HEK293 (cell line): ENCODE measurements around the gene YAF2.

Experiments used
- CTCF ChIA-PET: fragments of 350-600 bp; formaldehyde crosslinking; extraction: SDS; loops from one replicate; lab custom pipeline; 2021; ENCODE audit warnings: antibody characterized with exemption; lab: Yijun Ruan, JAX
- POLR2A ChIA-PET: fragments of 300-600 bp; formaldehyde crosslinking; extraction: SDS; loops from one replicate; lab custom pipeline; 2020; ENCODE audit warnings: antibody characterized with exemption, inconsistent platforms; lab: Yijun Ruan, JAX
- H3K27ac ChIP-seq: fragments of 200-500 bp; sonication (Bioruptor generic); 2 replicates; pipeline ENCODE4 v1.5.1; 2014; ENCODE audit warnings: low read depth, low read length, control low read depth, inconsistent platforms; ENCODE audit errors: extremely low read depth
- H3K36me3 ChIP-seq, 2 experiments: fragments of 200-500 bp in 1 of 2; sonication (Bioruptor generic) in 1 of 2; 1 replicate in 1 of 2; 2 replicates in 1 of 2; pipeline ENCODE4 v1.5.1; 2014 to 2017; ENCODE audit warnings: inconsistent platforms in 2 of 2, low read length in 2 of 2; ENCODE audit not compliant: control insufficient read depth in 2 of 2, insufficient read depth in 1 of 2
- H3K4me1 ChIP-seq: fragments of 200-500 bp; sonication (Bioruptor generic); 2 replicates; pipeline ENCODE4 v1.5.1; 2014; ENCODE audit warnings: mild to moderate bottlenecking, low read length, inconsistent platforms; ENCODE audit not compliant: control insufficient read depth, insufficient read depth
- H3K4me3 ChIP-seq: 2 replicates; pipeline ENCODE4 v1.5.1; 2011; ENCODE audit warnings: low read depth, mild to moderate bottlenecking, control low read depth, low read length, moderate library complexity
- H3K9me3 ChIP-seq: fragments of 200-500 bp; sonication (Bioruptor generic); 2 replicates; pipeline ENCODE4 v1.5.1; 2014; ENCODE audit warnings: low read depth, low read length, inconsistent platforms; ENCODE audit not compliant: control insufficient read depth, insufficient read depth
- BCL11A ChIP-seq: fragments of 450-650 bp; formaldehyde crosslinking; IDR thresholded peaks from 2 replicates; pipeline ENCODE4 v1.5.1; 2016; ENCODE audit warnings: low read depth, missing biosample characterization, missing genetic modification characterization
- ELK4 ChIP-seq: IDR thresholded peaks from 2 replicates; pipeline ENCODE4 v1.6.1; 2011; ENCODE audit warnings: mild to moderate bottlenecking, low read depth, low read length, borderline replicate concordance
- REPIN1 ChIP-seq: fragments of 450-650 bp; formaldehyde crosslinking; IDR thresholded peaks from 2 replicates; pipeline ENCODE4 v1.5.1; 2017; ENCODE audit warnings: missing biosample characterization, missing genetic modification characterization, low read depth
- SP2 ChIP-seq: fragments of 450-650 bp; formaldehyde crosslinking; IDR thresholded peaks from 2 replicates; pipeline ENCODE4 v1.5.1; 2016; ENCODE audit warnings: missing biosample characterization, missing genetic modification characterization
- ZBTB11 ChIP-seq: fragments of 450-650 bp; formaldehyde crosslinking; conservative IDR thresholded peaks from 2 replicates; pipeline ENCODE4 v1.5.1; 2016; ENCODE audit warnings: low read depth, missing biosample characterization, missing genetic modification characterization
- ZBTB44 ChIP-seq: fragments of 450-650 bp; IDR thresholded peaks from 2 replicates; pipeline ENCODE4 v1.5.1; 2018; ENCODE audit warnings: missing biosample characterization, mild to moderate bottlenecking, missing genetic modification characterization
- ZNF184 ChIP-seq: fragments of 450-650 bp; IDR thresholded peaks from 2 replicates; pipeline ENCODE4 v1.5.1; 2018; ENCODE audit warnings: missing biosample characterization, mild to moderate bottlenecking, missing genetic modification characterization
- ZNF211 ChIP-seq: fragments of 450-650 bp; formaldehyde crosslinking; IDR thresholded peaks from 2 replicates; pipeline ENCODE4 v1.5.1; 2016; ENCODE audit warnings: low read depth, missing biosample characterization, missing genetic modification characterization
- ZNF280D ChIP-seq: fragments of 450-650 bp; formaldehyde crosslinking; IDR thresholded peaks from 2 replicates; pipeline ENCODE4 v1.5.1; 2016; ENCODE audit warnings: missing biosample characterization, missing genetic modification characterization
- ZNF302 ChIP-seq: fragments of 450-650 bp; formaldehyde crosslinking; IDR thresholded peaks from 2 replicates; pipeline ENCODE4 v1.5.1; 2016; ENCODE audit warnings: missing biosample characterization, missing genetic modification characterization, low read depth
- ZNF366 ChIP-seq: fragments of 450-650 bp; formaldehyde crosslinking; conservative IDR thresholded peaks from 2 replicates; pipeline ENCODE4 v1.5.1; 2016; ENCODE audit warnings: missing biosample characterization, missing genetic modification characterization
- ZNF391 ChIP-seq: fragments of 450-650 bp; formaldehyde crosslinking; IDR thresholded peaks from 2 replicates; pipeline ENCODE4 v1.5.1; 2016; ENCODE audit warnings: low read depth, missing biosample characterization, missing genetic modification characterization, borderline replicate concordance
- ZNF416 ChIP-seq: fragments of 450-650 bp; formaldehyde crosslinking; IDR thresholded peaks from 2 replicates; pipeline ENCODE4 v1.5.1; 2016; ENCODE audit warnings: missing biosample characterization, missing genetic modification characterization
- ZNF433 ChIP-seq: fragments of 450-650 bp; formaldehyde crosslinking; IDR thresholded peaks from 2 replicates; pipeline ENCODE4 v1.5.1; 2016; ENCODE audit warnings: missing biosample characterization, missing genetic modification characterization, low read depth
- ZNF510 ChIP-seq: fragments of 450-650 bp; formaldehyde crosslinking; IDR thresholded peaks from 2 replicates; pipeline ENCODE4 v1.5.1; 2018; ENCODE audit warnings: mild to moderate bottlenecking, missing genetic modification characterization, missing biosample characterization; ENCODE audit not compliant: insufficient replicate concordance
- ZNF544 ChIP-seq: fragments of 450-650 bp; formaldehyde crosslinking; IDR thresholded peaks from 2 replicates; pipeline ENCODE4 v1.5.0; 2017; ENCODE audit warnings: missing biosample characterization, missing genetic modification characterization
- ZNF707 ChIP-seq: fragments of 450-650 bp; formaldehyde crosslinking; IDR thresholded peaks from 2 replicates; pipeline ENCODE4 v1.5.1; 2016; ENCODE audit warnings: missing biosample characterization, missing genetic modification characterization

The YAF2 gene

GRCh38 chr12:42270596-42270995, 32.5 kb upstream of the YAF2 start:
- Histone ChIP-seq H3K36me3 (no peaks in the 10 kb centered on the region), H3K9me3 (no peaks in the 10 kb centered on the region), H3K4me1 (no peaks in the 10 kb centered on the region), H3K27ac (no peak overlapping the region), H3K4me3 (no peak overlapping the region)
- TF ChIP-seq ELK4: no peak
- no peak for TF ChIP-seq ZNF366 (tag by site-specific recombination)
- no peak for TF ChIP-seq REPIN1 (tag by site-specific recombination)
- TF ChIP-seq ZNF280D: no peak
- TF ChIP-seq ZNF433 (tag by site-specific recombination): no peak
- no peak for TF ChIP-seq ZNF544
- no peak for TF ChIP-seq ZNF211 (tag by site-specific recombination)
- TF ChIP-seq ZNF302 (tag by site-specific recombination): no peak
- TF ChIP-seq ZNF707 (tag by site-specific recombination): no peak
- ChIA-PET POLR2A (no interaction called here), CTCF (no interaction called here)

GRCh38 chr12:42267413-42268190, 29.6 kb upstream of the YAF2 start:
- no peak for TF ChIP-seq ZNF391 (tag by site-specific recombination)
- TF ChIP-seq, all 188 proteins: peak for 0
- H3K9me3 ChIP-seq: no peaks in the 10 kb centered on the region
- no peak overlapping the region for H3K4me3 ChIP-seq
- CTCF ChIA-PET: no interaction called here
- H3K36me3 ChIP-seq: no peaks in the 10 kb centered on the region
- POLR2A ChIA-PET: no interaction called here
- H3K4me1 ChIP-seq: no peaks in the 10 kb centered on the region
- no peak overlapping the region for H3K27ac ChIP-seq

GRCh38 chr12:42266579-42267230, 28.7 kb upstream of the YAF2 start:
- Histone ChIP-seq H3K4me3 (no peak overlapping the region), H3K4me1 (no peaks in the 10 kb centered on the region), H3K36me3 (no peaks in the 10 kb centered on the region), H3K9me3 (no peaks in the 10 kb centered on the region), H3K27ac (no peak overlapping the region)
- TF ChIP-seq ZNF184 (no peak), ZNF510 (tag by site-specific recombination) (no peak), SP2 (tag by site-specific recombination) (no peak), ZBTB44 (tag by site-specific recombination) (no peak), BCL11A (tag by site-specific recombination) (no peak), ZBTB11 (tag by site-specific recombination) (no peak), ZNF416 (tag by site-specific recombination) (no peak)
- ChIA-PET POLR2A (no interaction called here), CTCF (no interaction called here)
